Sigmoid colon (tissue), 7 donors: ENCODE results near the gene MUC5B. TPM values are rescaled to one million over a fixed set of nuclear protein-coding genes. Genes with fewer than 3 reads are reported as not detected.
"Not testable (repeated sequence)": the region's sequence is repeated elsewhere in the genome, so short reads cannot be mapped to it uniquely, and the experiment has no call there.

ENCODE experiments used
- DNase-seq: peaks from one replicate; pipeline ENCODE4 v3.0.0-alpha.2; 2019
- H3K27ac ChIP-seq, 4 donors: fragments of 200-600 bp; sonication (generic); one replicate each; pipeline ENCODE4 v1.5.1; 2016 to 2019; ENCODE audit warnings: mild to moderate bottlenecking in 1 of 4
- H3K27me3 ChIP-seq, 3 donors: fragments of 200-600 bp; sonication (generic); one replicate each; pipeline ENCODE4 v1.5.1; 2019; ENCODE audit warnings: mild to moderate bottlenecking in 1 of 3
- H3K36me3 ChIP-seq, 4 donors: fragments of 200-600 bp; sonication (generic); one replicate each; pipeline ENCODE4 v1.5.1; 2016 to 2019
- H3K4me1 ChIP-seq, 4 donors: fragments of 200-600 bp; sonication (generic); one replicate each; pipeline ENCODE4 v1.5.1; 2017 to 2019
- H3K4me3 ChIP-seq, 4 donors: fragments of 200-600 bp; sonication (generic); one replicate each; pipeline ENCODE4 v1.5.1; 2017 to 2019; ENCODE audit warnings: mild to moderate bottlenecking in 2 of 4, moderate library complexity in 1 of 4
- H3K9me3 ChIP-seq, 4 donors: fragments of 200-600 bp in 3 of 4; sonication (generic) in 3 of 4; one replicate each; pipeline versions ENCODE4 v1.5.1 to v1.6.1; 2013 to 2019
- EP300 ChIP-seq, 4 donors: sonication (generic); formaldehyde crosslinking; IDR thresholded peaks; one replicate each; pipeline ENCODE4 v1.6.1; 2017; ENCODE audit warnings: antibody characterized with exemption in 4 of 4
- POLR2A ChIP-seq, 2 donors: fragments of 450-650 bp; IDR thresholded peaks; one replicate each; pipeline ENCODE4 v1.6.1; 2016; ENCODE audit warnings: antibody characterized with exemption in 2 of 2, mild to moderate bottlenecking in 2 of 2, moderate library complexity in 2 of 2
- POLR2AphosphoS5 ChIP-seq, 4 donors: sonication (generic); formaldehyde crosslinking; IDR thresholded peaks; one replicate each; pipeline ENCODE4 v1.6.1; 2017; ENCODE audit warnings: antibody characterized with exemption in 4 of 4
- WGBS, 2 donors: extraction: QIAGEN DNeasy Blood & Tissue Kit; methylation state at CpG; one replicate each; pipeline ENCODE4 v1.1.7; 2013; 5-methylcytosine and 5-hydroxymethylcytosine counted together
- intact Hi-C: fragments of 100-400 bp; cut with DNase I; formaldehyde crosslinking; loops from one replicate; pipeline ENCODE4 v1.15.1; 2023
- polyA plus RNA-seq, 3 donors: library from polyadenylated mRNA; stranded (reverse); fragments of 200-250 nt; gene quantifications; one replicate each; pipeline ENCODE4 v1.2.3, GENCODE V29; 2013
- total RNA-seq, 4 donors: library from RNA; depleted of rRNA; stranded (reverse); fragments of >200 nt; gene quantifications; one replicate each; pipeline ENCODE4 v1.1.0, GENCODE V29; 2016
- TF ChIP-seq, protein P1 (sequence below), 4 experiments: fragments of 450-650 bp in 3 of 4; fragments of 200-600 bp in 1 of 4; IDR thresholded peaks; one replicate each; pipeline ENCODE4 v1.5.1; 2016 to 2019; ENCODE audit warnings: antibody characterized with exemption in 4 of 4, mild to moderate bottlenecking in 3 of 4, moderate library complexity in 2 of 4
- donor health status: healthy with polysubstance abuse.
- donor health status: Bipolar disorder and iron deficiency.
- donor health status: healthy.

MUC5B gene
- total and polyA plus RNA-seq, 7 donors, result 0.83 to 131 (median 2.8) TPM; not detected in 3

DNA sequence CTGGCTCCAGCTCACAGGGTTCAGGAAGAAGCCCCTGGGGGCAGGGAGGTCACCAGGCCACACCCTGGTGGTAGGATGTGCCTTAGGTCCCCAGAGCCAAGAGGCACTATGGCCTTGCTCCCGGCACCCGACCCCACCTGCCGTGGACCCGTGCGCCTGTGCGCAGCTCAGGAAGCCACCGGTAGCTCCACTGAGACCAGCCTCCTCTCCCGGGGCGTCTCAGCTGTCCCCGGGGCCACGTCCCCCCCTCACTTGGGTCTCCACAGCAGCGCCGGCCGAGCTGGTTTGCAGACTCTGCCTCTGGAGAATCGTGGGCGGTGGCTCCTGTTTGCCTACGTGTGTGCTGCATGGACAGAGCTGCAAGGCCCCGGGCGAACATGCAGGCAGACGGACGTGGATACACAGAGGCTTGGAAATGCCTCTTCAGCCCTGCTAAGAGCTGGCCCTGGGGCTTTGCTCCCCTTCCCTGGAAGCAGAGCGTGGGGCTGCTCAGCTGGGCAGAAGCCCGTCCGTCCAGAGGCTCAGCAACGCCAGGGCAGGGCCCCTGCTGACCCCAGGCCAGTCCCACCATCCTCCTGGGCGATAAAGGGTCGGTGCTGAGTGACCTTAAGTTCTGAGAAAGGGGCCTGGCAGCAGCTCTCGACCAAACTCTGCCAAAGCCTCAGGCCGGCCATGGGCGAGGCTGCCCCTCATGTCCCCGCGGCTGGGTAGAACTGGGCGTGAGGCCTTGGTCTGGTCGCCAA is 15.3 kb upstream of the MUC5B start:
- intact Hi-C loops, result no loop called here
- TF ChIP-seq POLR2AphosphoS5 (IDR thresholded peaks at IDR 0.05), result no peak
- TF ChIP-seq EP300 (IDR thresholded peaks at IDR 0.05), result no peak
- TF ChIP-seq POLR2A (IDR thresholded peaks at IDR 0.05), result no peak
- TF ChIP-seq, protein P1, sequence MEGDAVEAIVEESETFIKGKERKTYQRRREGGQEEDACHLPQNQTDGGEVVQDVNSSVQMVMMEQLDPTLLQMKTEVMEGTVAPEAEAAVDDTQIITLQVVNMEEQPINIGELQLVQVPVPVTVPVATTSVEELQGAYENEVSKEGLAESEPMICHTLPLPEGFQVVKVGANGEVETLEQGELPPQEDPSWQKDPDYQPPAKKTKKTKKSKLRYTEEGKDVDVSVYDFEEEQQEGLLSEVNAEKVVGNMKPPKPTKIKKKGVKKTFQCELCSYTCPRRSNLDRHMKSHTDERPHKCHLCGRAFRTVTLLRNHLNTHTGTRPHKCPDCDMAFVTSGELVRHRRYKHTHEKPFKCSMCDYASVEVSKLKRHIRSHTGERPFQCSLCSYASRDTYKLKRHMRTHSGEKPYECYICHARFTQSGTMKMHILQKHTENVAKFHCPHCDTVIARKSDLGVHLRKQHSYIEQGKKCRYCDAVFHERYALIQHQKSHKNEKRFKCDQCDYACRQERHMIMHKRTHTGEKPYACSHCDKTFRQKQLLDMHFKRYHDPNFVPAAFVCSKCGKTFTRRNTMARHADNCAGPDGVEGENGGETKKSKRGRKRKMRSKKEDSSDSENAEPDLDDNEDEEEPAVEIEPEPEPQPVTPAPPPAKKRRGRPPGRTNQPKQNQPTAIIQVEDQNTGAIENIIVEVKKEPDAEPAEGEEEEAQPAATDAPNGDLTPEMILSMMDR (IDR thresholded peaks at IDR 0.05), result no peak
- peaks cover 0 to 10% (median 7%) of the 10 kb centered on the region in 4 donors for H3K9me3 ChIP-seq
- no peak overlapping the region for H3K27ac ChIP-seq
- peaks cover 3 to 17% (median 7%) of the 10 kb centered on the region in 3 donors for H3K27me3 ChIP-seq
- H3K36me3 ChIP-seq, result no peaks in the 10 kb centered on the region
- H3K4me3 ChIP-seq, result no peak overlapping the region
- peaks cover 0 to 7% (median 3%) of the 10 kb centered on the region in 4 donors for H3K4me1 ChIP-seq
- 82 to 88% methylated on average over 34 of the region's 34 CpGs for WGBS, 2 donors
- DNase-seq, result peak; percentile 59

DNA sequence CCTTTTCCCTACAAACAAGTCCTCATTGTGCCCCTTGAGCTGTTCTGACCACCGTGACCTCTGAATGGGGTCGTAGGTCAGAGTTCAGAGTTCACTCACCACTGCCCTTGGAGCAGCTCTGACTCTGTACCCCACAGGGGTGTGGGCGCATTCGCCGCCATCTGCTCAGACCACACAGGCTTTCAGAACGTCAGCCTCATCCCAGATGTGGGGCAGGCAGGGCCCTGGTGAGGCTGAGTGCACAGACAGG is 14.8 kb upstream of the MUC5B start:
- Histone ChIP-seq H3K4me1 (peaks cover 0 to 3% (median 1%) of the 10 kb centered on the region in 4 donors), H3K4me3 (no peak overlapping the region), H3K36me3 (no peaks in the 10 kb centered on the region), H3K9me3 (peaks cover 0 to 11% (median 7%) of the 10 kb centered on the region in 4 donors), H3K27me3 (peaks cover 0 to 12% (median 7%) of the 10 kb centered on the region in 3 donors), H3K27ac (no peak overlapping the region)
- DNase-seq, result no peak
- intact Hi-C loops, result no loop called here
- TF ChIP-seq POLR2AphosphoS5 (IDR thresholded peaks at IDR 0.05) (no peak), POLR2A (IDR thresholded peaks at IDR 0.05) (no peak), EP300 (IDR thresholded peaks at IDR 0.05) (no peak)
- TF ChIP-seq, protein P1 (IDR thresholded peaks at IDR 0.05), result no peak
- WGBS, 2 donors, result 74 to 82% methylated on average over 6 of the region's 6 CpGs

DNA sequence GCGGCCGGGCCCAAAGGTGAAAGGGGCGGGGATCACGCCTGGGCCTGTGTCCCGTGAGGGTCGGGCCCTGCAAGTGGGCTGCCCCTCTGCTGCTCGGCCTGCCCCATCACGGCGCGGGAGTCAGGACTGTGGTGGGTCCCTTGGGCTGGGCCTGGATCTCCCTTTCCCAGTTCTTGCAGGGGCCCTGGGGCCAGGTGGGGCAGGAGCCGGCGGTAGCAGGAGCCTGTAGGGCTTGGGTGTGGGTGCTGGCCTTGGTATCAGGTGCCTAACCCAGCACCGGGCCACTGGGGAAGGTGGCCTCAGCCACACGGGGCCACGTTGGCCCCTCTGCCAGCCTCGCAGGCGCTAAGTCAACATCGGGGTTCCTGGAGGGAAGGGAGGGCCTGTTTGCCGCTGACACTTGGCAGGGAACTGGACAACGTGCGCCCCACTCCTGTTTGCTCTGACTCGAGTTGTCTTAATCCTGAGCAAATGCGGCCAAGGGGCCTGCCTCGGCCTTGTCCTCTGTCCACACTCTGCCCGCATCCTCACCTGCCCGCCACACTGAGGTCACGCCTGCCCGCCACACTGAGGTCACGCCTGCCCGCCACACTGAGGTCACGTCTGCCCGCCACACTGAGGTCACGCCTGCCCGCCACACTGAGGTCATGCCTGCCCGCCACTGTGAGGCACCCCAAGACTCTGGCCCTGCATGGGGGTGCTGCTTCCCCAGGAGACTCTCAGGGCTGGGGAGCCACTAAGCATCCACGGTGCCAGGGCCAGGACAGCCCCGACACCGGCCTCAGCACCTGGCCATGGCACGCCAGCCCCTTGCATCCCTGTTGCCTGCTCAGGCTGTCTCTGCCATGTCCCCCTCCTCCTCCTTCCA is 14.2 kb upstream of the MUC5B start:
- peaks cover 0 to 17% (median 7%) of the 10 kb centered on the region in 4 donors for H3K9me3 ChIP-seq
- TF ChIP-seq EP300 (IDR thresholded peaks at IDR 0.05) (no peak), POLR2A (IDR thresholded peaks at IDR 0.05) (no peak), POLR2AphosphoS5 (IDR thresholded peaks at IDR 0.05) (no peak)
- TF ChIP-seq, protein P1 (IDR thresholded peaks at IDR 0.05), result no peak
- intact Hi-C loops, result no loop called here
- H3K36me3 ChIP-seq, result no peaks in the 10 kb centered on the region
- H3K27ac ChIP-seq, result no peak overlapping the region
- DNase-seq, result peak; percentile 52
- peaks cover 0 to 7% (median 3%) of the 10 kb centered on the region in 3 donors for H3K27me3 ChIP-seq
- WGBS, 2 donors, result 91 to 92% methylated on average over 39 of the region's 39 CpGs
- no peaks in the 10 kb centered on the region for H3K4me1 ChIP-seq
- H3K4me3 ChIP-seq, result no peak overlapping the region

DNA sequence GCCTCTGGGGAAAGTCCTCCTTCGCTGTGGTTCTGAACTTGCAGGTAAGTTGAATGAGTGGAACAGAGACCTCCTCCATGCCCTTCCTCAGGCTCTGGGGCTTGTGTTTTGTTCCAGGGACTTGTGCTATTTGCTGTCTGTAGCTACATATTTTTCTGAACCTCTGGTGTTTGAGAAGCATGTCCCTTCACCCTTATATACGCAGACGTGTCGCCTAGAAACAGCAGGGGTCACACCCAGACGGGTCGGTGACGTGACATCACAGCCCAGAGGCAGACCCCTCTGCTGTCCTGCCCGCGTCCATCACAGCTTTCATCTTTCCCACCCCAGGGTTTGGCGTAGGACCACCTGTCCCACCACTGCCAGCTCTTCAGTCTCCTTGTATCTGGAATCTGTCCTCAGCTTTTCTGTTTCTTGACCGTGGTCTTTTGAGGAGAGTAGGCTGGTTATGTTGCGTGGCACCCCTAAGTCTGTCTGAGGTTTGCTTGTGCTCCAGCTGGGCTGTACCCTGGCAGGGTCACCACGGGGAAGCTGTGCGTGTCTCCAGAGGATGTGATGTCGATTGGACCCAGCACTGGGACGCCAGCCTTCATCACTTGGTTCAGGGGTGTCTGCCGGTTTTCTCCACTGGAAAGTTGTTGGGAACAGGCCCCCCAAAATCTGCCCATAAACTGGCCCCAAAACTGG is 13.4 kb upstream of the MUC5B start:
- no peaks in the 10 kb centered on the region for H3K36me3 ChIP-seq
- intact Hi-C loops, result no loop called here

DNA sequence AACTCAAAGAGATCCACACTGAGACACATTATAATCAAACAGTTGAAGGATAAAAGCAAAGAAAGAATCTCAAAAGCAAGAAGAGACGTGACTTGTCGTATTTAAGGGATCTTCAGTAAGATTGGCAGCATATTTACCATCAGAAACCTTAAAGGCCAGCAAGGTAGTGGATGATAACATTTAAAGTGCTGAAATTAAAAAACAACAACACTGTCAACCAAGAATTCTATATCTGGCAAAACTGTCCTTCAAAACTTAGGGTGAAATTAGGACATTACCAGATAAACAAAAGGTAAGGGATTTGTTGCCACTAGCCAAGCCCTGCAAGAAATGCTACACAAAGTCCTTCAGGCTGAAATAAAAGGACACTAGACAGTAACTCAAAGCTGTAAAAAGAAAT is 11.0 kb upstream of the MUC5B start:
- TF ChIP-seq EP300 (IDR thresholded peaks at IDR 0.05) (no peak), POLR2AphosphoS5 (IDR thresholded peaks at IDR 0.05) (no peak), POLR2A (IDR thresholded peaks at IDR 0.05) (no peak)
- TF ChIP-seq, protein P1 (IDR thresholded peaks at IDR 0.05), result no peak
- intact Hi-C loops, result no loop called here
- no peak overlapping the region for H3K4me3 ChIP-seq
- DNase-seq, result no peak
- no peaks in the 10 kb centered on the region for H3K27me3 ChIP-seq
- no peaks in the 10 kb centered on the region for H3K4me1 ChIP-seq
- H3K9me3 ChIP-seq, result peaks cover 0 to 17% (median 7%) of the 10 kb centered on the region in 4 donors
- no peaks in the 10 kb centered on the region for H3K36me3 ChIP-seq
- H3K27ac ChIP-seq, result no peak overlapping the region
- 92 to 98% methylated on average over 2 of the region's 2 CpGs for WGBS, 2 donors

More for the DNA sequence above, 13.4 kb upstream of the MUC5B start:
- Histone ChIP-seq H3K4me1 (no peaks in the 10 kb centered on the region), H3K9me3 (peaks cover 0 to 17% (median 7%) of the 10 kb centered on the region in 4 donors), H3K27me3 (no peaks in the 10 kb centered on the region), H3K4me3 (no peak overlapping the region), H3K27ac (no peak overlapping the region)
- DNase-seq, result peak; percentile 35
- WGBS, 2 donors, result 92 to 94% methylated on average over 17 of the region's 17 CpGs
- TF ChIP-seq POLR2A (IDR thresholded peaks at IDR 0.05), result no peak

DNA sequence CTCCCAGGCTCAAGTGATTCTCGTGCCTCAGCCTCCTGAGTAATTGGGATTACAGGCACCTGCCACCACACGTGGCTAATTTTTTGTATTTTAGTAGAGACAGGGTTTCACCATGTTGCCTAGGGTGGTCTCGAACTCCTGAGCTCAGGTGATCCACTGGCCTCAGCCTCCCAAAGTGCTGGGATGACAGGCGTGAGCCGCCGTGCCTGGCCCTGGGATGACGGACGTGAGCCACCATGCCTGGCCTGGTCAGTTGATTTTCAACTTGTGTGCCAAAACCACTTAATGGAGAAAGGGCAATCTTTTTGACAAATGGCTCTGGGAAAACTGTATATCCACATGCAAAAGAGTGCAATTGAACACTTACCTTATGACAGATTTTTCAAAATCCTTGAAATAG is 7.0 kb upstream of the MUC5B start:
- H3K36me3 ChIP-seq, H3K27ac ChIP-seq, intact Hi-C loops, H3K4me1 ChIP-seq, H3K4me3 ChIP-seq: not testable (repeated sequence)
- Histone ChIP-seq H3K27me3 (peaks cover 7 to 25% (median 25%) of the 10 kb centered on the region in 3 donors), H3K9me3 (peaks cover 0 to 17% (median 5%) of the 10 kb centered on the region in 4 donors)
- DNase-seq, result peak; percentile 43
- WGBS, 2 donors, result 89 to 96% methylated on average over 8 of the region's 8 CpGs
